Activated CD4-positive, alpha-beta T cell treated with anti-CD3 and anti-CD28 coated beads, Interleukin-2, amount 50 U/mL, for 16 hours (primary cell): ENCODE measurements around the gene EYA3.
"Not testable (repeated sequence)": the region's sequence is repeated elsewhere in the genome, so short reads cannot be mapped to it uniquely, and the experiment has no call there.

Source experiments
- DNase-seq: peaks from one replicate; pipeline ENCODE4 v3.0.0-alpha.2; 2020

Gene EYA3

GRCh38 chr1:28027238-28027637 lies 61.2 kb downstream of the EYA3 start:
- no peak for DNase-seq

GRCh38 chr1:28026329-28026728 lies 62.1 kb downstream of the EYA3 start:
- no peak for DNase-seq

- DNase-seq = peak; percentile 51
Observed at GRCh38 chr1:28021064-28021463, 67.3 kb downstream of the EYA3 start.

GRCh38 chr1:28010969-28011368 lies 77.4 kb downstream of the EYA3 start:
- no peak for DNase-seq

GRCh38 chr1:28003117-28003516 lies 85.3 kb downstream of the EYA3 start:
- not testable (repeated sequence) for DNase-seq

GRCh38 chr1:28002600-28002999 lies 85.8 kb downstream of the EYA3 start:
- no peak for DNase-seq

GRCh38 chr1:27999055-27999454 lies 89.4 kb downstream of the EYA3 start:
- no peak for DNase-seq

- not testable (repeated sequence) for DNase-seq
Observed at GRCh38 chr1:27994526-27994925, 93.9 kb downstream of the EYA3 start.

- DNase-seq = no peak
Observed at GRCh38 chr1:27994060-27994459, 94.3 kb downstream of the EYA3 start.

GRCh38 chr1:27993241-27993640 lies 95.2 kb downstream of the EYA3 start:
- DNase-seq = peak; percentile 41

GRCh38 chr1:27992276-27992675 lies 96.1 kb downstream of the EYA3 start:
- DNase-seq = peak; percentile 63

- no peak for DNase-seq
Observed at GRCh38 chr1:27990920-27991537, 97.4 kb downstream of the EYA3 start.

GRCh38 chr1:27981145-27981544 lies 107.3 kb downstream of the EYA3 start:
- no peak for DNase-seq

GRCh38 chr1:27980216-27980845 lies 108.1 kb downstream of the EYA3 start:
- no peak for DNase-seq

- no peak for DNase-seq
Observed at GRCh38 chr1:27979859-27980201, 108.6 kb downstream of the EYA3 start.

GRCh38 chr1:27979151-27979858 lies 109.1 kb downstream of the EYA3 start:
- DNase-seq = peak; percentile 63

- DNase-seq = no peak
Observed at GRCh38 chr1:27974417-27974781, 114.0 kb downstream of the EYA3 start.

GRCh38 chr1:27973771-27974416 lies 114.5 kb downstream of the EYA3 start:
- DNase-seq = no peak

- DNase-seq = no peak
Observed at GRCh38 chr1:27972141-27972540, 116.3 kb downstream of the EYA3 start.

GRCh38 chr1:27971674-27972073 lies 116.7 kb downstream of the EYA3 start:
- no peak for DNase-seq

GRCh38 chr1:27970401-27970800 lies 118.0 kb downstream of the EYA3 start:
- no peak for DNase-seq

- DNase-seq = no peak
Observed at GRCh38 chr1:27968692-27969091, 119.7 kb downstream of the EYA3 start.

GRCh38 chr1:27967884-27968466 lies 120.4 kb downstream of the EYA3 start:
- no peak for DNase-seq
